Effector CD8-positive, alpha-beta T cell (primary cell): ENCODE measurements around the gene FKBP6.
"Not testable (repeated sequence)": the region's sequence is repeated elsewhere in the genome, so short reads cannot be mapped to it uniquely, and the experiment has no call there.

Experiments
- DNase-seq: peaks from one replicate; lab custom pipeline; 2025; lab: John Stamatoyannopoulos, UW
- total RNA-seq, 4 experiments: gene quantifications; one replicate each; lab custom pipeline; 2026; lab: John Stamatoyannopoulos, UW

FKBP6 gene
- 0 reads per million in 4 experiments for total RNA-seq

- not testable (repeated sequence) for DNase-seq
These were observed at the start of gene FKBP6, which contains the start of gene TRIM50 for GRCh38 chr7:73327922-73328321. Gene FKBP6 (plus strand): TSS chr7:73328161. CDS start chr7:73328429, 268 bp downstream. Gene TRIM50 (minus strand): TSS chr7:73328082. CDS start chr7:73324787, 3,295 bp downstream.

DNA sequence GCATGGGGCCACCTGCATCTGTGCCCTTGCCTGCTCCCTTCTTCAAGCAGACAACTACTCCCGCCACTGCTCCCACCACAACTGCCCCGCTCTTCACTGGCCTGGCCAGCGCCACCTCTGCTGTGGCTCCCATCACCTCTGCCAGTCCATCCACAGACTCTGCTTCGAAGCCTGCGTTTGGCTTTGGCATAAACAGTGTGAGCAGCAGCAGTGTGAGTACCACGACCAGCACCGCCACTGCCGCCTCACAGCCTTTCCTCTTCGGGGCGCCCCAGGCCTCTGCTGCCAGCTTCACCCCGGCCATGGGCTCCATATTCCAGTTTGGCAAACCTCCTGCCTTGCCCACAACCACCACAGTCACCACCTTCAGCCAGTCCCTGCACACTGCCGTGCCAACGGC is 30.7 kb upstream of the FKBP6 start:
- DNase-seq = not testable (repeated sequence)

- DNase-seq = not testable (repeated sequence)
These were observed 30.3 kb upstream of the FKBP6 start for GRCh38 chr7:73297706-73298105.

DNA sequence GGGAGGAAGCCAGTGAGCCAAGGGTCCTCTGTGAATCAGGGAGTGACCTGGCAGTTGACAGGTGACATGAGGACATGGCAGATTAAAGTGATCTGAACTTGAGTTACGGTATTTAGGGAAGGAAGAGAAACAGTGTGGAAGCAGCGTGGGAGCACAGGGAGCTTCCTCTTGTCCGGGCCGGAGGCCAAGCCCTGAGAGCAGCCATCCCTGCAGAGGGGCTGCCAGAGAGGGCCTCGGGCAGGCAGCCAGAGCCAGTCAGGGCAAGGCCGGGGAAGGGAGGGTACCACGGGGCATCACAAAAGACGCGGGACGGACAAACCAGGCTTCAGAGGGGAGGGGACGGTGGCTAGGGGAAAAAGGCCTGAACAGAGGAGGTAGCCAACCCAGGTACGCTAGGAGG is 28.1 kb upstream of the FKBP6 start:
- not testable (repeated sequence) for DNase-seq

DNA sequence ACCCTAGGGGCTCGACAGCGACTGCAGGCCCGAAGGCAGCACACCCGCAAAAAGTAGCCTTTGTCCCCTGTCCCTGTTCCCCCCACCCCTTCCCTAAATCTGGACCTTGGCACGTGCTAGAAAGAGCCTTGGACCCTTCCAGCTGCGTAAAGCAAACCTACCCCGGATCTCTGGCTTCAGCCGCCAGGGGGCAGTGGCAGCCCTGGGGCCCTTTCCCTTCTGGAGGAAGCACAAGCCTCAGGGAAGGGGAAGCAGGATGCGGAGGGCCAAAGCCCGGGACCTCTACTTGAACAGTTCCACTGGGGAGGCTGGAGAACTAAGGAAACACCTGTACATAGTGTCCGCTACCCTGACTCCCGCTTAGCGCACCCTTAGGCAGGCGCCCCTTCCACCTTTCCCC is 26.9 kb upstream of the FKBP6 start:
- not testable (repeated sequence) for DNase-seq

DNA sequence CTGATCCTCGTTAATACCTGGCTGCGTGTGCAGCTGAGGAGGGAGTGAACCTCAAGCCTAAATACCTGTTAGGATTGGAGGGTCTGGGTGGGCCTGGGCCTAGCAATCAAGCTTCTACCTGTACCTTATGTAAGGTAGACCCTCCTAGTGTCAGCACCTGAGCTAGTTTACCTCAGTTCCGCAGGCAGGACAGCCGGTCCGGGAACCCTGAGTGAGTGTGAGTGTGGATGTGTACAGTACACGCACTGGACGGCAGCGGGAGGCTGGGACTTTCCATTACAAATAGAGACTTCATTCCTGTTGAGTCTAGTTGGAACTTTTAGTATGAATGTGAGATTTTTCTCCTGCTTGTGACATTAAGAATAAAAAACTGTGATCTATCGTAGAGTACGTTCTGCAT is 25.1 kb upstream of the FKBP6 start:
- DNase-seq = not testable (repeated sequence)

DNA sequence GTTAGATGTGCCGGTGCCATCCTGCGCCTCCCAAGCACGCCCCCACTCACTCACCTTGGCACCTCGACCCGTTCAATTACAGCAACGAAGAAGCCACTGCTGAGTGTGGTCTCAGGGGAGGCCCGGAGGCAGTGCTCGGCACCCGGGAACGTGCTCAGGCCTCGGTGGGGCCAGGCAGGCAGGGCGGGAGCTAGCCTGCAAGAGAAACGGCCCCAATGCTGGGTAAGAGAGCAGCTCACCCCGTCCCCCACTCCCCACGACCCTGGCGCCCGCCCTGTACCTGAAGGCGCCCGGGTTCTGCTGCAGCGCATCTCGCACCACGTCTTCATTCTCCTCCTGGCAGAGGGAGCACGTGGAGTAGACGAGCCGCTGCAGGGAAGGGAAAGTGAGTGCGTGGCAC is 24.4 kb upstream of the FKBP6 start:
- DNase-seq = no peak

GRCh38 chr7:73304071-73304470 is 23.9 kb upstream of the FKBP6 start:
- no peak for DNase-seq

GRCh38 chr7:73304612-73305387 is 23.2 kb upstream of the FKBP6 start:
- not testable (repeated sequence) for DNase-seq

DNA sequence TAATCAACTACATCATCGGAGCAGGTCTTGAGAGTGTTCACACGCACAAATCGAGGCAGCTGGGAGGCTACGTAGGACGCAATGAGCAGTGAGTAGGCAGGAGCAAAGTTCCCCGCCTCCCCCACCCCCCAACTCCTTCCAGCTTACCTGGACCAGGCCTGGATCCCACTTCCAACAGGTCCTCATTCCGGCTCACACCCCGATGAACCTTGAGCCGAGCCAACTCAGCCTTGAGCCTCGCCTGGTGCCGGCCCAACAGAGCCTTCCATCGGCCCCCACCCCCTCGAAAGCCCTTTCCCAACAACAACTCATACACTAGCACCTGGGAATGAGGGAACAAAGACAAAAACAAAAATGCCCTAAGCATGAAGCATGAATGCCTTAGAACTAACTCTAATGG is 20.5 kb upstream of the FKBP6 start:
- no peak for DNase-seq

DNA sequence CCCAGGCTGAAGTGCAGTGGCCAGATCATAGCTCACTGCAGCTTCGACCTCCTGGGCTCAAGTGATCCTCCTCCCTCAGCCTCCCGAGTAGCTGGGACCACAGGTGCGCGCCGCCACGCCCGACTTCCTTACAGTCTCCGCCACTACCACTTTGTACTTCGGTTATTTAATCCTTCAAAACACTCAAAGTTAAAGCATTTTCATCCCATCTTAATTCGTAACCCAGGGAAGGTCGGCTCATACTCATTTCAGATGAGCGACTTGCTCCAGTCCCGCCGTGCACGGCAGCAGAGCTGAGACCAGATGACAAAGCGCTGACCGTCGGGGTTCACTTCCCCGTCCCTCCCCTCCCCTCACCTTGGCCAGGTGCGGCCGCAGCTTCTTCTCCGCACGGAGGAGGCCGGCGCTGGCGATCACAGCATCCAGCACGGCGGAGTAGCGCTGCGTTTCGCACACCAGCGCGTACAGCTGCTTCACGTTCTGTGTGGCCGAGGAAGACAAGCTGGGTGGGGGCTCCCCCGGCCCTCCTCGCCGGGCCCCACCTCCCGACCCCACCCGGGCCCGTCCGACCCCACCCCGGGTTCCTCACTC is 19.8 kb upstream of the FKBP6 start:
- no peak for DNase-seq

GRCh38 chr7:73308665-73309214 is 19.2 kb upstream of the FKBP6 start, which contains the start of gene NSUN5:
Gene NSUN5 (minus strand): TSS chr7:73308826. CDS start chr7:73308790, 36 bp downstream.
- DNase-seq = peak; percentile 71

GRCh38 chr7:73311421-73311820 is 16.5 kb upstream of the FKBP6 start:
- DNase-seq = not testable (repeated sequence)

- DNase-seq = no peak
These were observed 15.0 kb upstream of the FKBP6 start for GRCh38 chr7:73312831-73313520.

GRCh38 chr7:73313521-73313906 is 14.4 kb upstream of the FKBP6 start:
- DNase-seq = no peak

DNA sequence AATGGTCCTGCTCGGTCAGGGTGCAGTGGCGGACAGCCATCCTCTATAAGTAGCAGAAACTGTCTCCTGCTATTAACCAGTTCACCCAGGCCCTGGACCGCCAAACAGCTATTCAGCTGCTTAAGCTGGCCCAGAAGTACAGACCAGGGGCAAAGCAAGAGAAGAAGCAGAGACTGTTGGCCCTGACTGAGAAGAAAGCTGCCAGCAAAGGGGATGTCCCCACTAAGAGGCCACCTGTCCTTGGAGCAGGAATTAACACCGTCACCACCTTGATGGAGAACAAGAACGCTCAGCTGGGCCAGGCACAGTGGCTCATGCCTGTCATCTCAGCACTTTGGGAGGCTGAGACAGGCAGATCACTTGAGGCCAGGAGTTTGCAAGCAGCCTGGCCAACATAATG is 13.7 kb upstream of the FKBP6 start:
- DNase-seq = no peak

DNA sequence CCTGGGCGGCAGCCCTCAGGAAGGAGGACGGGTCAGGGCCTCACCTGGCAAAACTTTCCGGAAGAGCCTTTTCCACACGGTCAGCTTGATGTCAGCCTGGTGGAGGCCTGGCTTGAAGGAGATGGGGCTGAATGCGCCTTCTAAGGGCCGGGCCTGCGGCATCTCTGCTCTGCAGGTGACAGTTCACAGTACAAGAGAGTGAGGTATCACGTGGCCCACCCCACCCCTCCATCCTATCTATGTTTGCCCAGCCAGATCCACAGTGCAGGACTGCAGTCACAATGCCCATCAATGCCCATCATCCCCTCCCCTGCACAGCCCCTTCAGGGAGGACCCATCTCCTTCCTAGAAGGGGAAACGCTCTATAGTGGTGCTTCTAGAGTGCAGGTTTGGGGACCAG is 11.4 kb upstream of the FKBP6 start:
- DNase-seq = no peak

DNA sequence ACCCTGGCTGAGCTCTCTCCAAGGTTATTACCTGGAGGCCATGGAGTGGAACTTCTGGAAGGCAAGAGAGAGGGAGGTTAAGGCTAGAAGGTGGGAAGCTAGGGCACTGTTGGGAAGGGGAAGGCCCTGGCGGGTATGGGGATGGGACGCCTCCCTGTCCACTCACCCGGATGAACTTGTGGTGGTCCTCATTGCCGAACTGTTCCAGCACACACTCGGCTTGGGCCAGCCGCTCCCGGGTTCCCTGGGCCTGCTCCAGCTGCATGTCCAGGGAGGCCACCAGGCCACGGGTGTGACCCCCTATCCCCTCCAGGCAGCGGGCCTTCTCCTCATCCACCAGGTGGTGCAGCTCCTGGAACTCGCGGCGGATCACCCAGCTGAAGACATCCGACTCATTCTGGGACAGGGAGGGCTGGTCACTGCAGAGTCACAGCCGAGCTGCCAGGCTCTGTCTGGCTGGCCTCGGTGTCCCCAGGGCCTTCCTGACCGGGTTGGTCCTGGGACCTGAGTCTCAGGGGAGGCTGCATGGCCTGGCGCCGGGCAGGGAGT is 9.2 kb upstream of the FKBP6 start:
- not testable (repeated sequence) for DNase-seq

DNA sequence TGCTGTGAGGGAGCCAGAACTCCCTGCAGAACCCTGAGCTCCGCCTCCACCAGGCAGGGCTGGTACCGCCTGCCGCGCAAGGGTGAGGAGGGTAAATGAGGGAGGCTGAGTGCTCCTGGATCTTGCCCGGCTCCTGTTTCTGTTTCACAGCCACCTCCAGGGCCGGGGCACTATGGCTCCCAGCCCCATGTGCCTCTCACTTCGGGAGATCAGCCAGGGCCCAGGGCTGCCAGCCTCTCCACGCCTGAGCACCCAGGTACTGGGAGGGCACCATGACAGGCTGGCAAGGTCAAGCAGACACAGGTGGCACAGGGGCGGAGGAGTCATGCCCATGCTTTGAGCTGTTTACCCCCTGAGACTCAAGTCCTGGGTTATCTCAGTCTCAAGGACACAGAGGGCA is 8.4 kb upstream of the FKBP6 start:
- not testable (repeated sequence) for DNase-seq

DNA sequence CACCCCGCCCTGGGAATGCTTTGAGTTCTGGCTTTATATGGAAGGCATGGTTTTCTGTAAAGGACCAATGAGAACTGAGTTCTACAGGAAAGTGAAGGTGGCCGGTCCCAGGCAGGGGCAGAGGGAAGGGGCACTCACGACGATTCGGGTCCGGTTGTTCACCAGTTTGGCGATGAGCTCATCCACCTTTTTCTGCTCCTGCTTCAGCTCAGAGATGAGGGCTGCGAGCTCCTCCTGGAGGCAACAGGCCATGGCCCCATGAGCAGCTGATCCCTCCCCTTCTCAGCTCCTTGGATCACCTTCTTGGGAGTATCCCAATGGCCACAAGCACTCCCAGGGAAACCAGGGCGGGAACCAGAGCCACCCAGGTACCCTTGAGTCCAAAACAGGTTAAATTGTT is 8.0 kb upstream of the FKBP6 start:
- DNase-seq = not testable (repeated sequence)

DNA sequence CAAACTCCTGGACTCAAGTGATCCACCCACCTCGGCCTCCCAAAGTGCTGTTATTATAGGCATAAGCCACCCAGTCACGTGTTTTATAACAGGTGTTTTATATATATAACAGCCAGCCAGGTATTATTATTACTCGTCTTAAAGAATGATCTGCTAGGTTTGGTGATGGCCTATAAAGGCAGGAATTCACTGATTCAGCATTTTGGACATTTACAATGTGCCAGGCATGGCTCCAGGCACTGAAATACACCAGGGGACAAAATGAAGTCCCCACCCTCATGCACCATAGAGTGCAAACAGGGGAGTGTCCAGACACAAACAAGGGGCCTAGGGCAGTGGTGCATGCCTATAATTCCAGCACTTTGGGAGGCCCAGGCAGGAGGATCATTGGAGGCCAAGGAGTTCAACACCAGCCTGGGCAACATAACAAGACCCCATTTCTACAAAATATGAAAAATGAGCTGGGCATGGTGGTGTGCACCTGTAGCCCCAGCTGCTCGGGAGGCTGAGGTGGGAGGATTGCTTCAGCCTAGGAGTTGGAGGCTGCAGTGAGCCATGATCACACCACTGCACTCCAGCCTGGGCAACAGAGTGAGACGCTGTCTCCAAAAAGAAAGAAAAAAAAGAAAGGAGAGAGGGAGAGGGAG is 4.4 kb upstream of the FKBP6 start:
- DNase-seq = not testable (repeated sequence)
